A673 (cell line): ENCODE measurements around the gene CRYGS. TPM values are rescaled to one million over a fixed set of nuclear protein-coding genes. Genes with fewer than 3 reads are reported as not detected.
A peak's percentile ranks its signal among the peaks of the same experiment; 100 is the strongest.
"Not testable (repeated sequence)": the region's sequence is repeated elsewhere in the genome, so short reads cannot be mapped to it uniquely, and the experiment has no call there.

Experiments used
- BruUV-seq: library from RNA; stranded (reverse); fragments of 400-500 nt; replicated peaks from 2 replicates; lab custom pipeline; 2021; lab: Mats Ljungman, UMichigan
- CTCF ChIA-PET: fragments of 300-600 bp; sonication (Branson Sonifier 250); formaldehyde crosslinking; loops from one replicate; lab custom pipeline; 2022; ENCODE audit warnings: antibody characterized with exemption; lab: Charles Lee
- POLR2A ChIA-PET: fragments of 300-600 bp; sonication (Branson Sonifier 250); formaldehyde crosslinking; loops from one replicate; lab custom pipeline; 2022; ENCODE audit warnings: antibody characterized with exemption; ENCODE audit not compliant: low non-redundant PET; lab: Charles Lee
- DNase-seq: peaks from one replicate; pipeline ENCODE4 v3.0.0-alpha.2; 2015; ENCODE audit warnings: low spot score
- H3K27ac ChIP-seq: fragments of 200-600 bp; sonication (generic); 2 replicates; pipeline ENCODE4 v1.5.1; 2016; ENCODE audit warnings: mixed run types, low read depth, mild to moderate bottlenecking, mixed read lengths, antibody characterized with exemption, low read length; ENCODE audit not compliant: poor library complexity, severe bottlenecking
- H3K27me3 ChIP-seq: fragments of 200-600 bp; sonication (generic); replicated peaks from 2 replicates; pipeline ENCODE4 v1.6.1; 2017; ENCODE audit warnings: mixed run types, low read depth, mild to moderate bottlenecking, mixed read lengths, antibody characterized with exemption, low read length; ENCODE audit not compliant: insufficient read depth, poor library complexity
- H3K36me3 ChIP-seq: fragments of 200-600 bp; sonication (generic); 2 replicates; pipeline ENCODE4 v1.6.1; 2016; ENCODE audit warnings: mixed run types, mild to moderate bottlenecking, mixed read lengths, antibody characterized with exemption, low read length; ENCODE audit not compliant: insufficient read depth, poor library complexity, severe bottlenecking
- H3K4me1 ChIP-seq: fragments of 200-600 bp; sonication (generic); 2 replicates; pipeline ENCODE4 v1.6.1; 2017; ENCODE audit warnings: mixed run types, mild to moderate bottlenecking, mixed read lengths, antibody characterized with exemption, low read length; ENCODE audit not compliant: insufficient read depth, poor library complexity, severe bottlenecking
- H3K4me3 ChIP-seq: fragments of 200-600 bp; sonication (generic); 2 replicates; pipeline ENCODE4 v1.5.1; 2016; ENCODE audit warnings: low read depth, mixed run types, mild to moderate bottlenecking, mixed read lengths, low read length; ENCODE audit not compliant: poor library complexity, severe bottlenecking
- H3K9me3 ChIP-seq: fragments of 200-600 bp; sonication (generic); 2 replicates; pipeline ENCODE4 v1.6.1; 2016; ENCODE audit warnings: mixed run types, low read depth, mild to moderate bottlenecking, mixed read lengths, antibody characterized with exemption, low read length; ENCODE audit not compliant: poor library complexity, severe bottlenecking
- EZH2 ChIP-seq: fragments of 200-600 bp; sonication (generic); IDR thresholded peaks from 2 replicates; pipeline ENCODE4 v1.6.1; 2017; ENCODE audit warnings: borderline replicate concordance, low read depth, mild to moderate bottlenecking, mixed read lengths, antibody characterized with exemption, low read length; ENCODE audit not compliant: poor library complexity, severe bottlenecking
- intact Hi-C: fragments of 100-400 bp; cut with micrococcal nuclease; formaldehyde crosslinking; loops from one replicate; pipeline ENCODE4 v1.10.0; 2022; ENCODE audit not compliant: unreplicated experiment
- total RNA-seq: library from RNA; stranded (reverse); gene quantifications from 2 replicates; pipeline ENCODE4 v1.2.3, GENCODE V29; 2021
- TF ChIP-seq, protein P1 (sequence below): fragments of 300-800, 200-600 bp; sonication (generic); conservative IDR thresholded peaks from 2 replicates; pipeline ENCODE4 v1.5.1; 2017; ENCODE audit warnings: low read depth, mild to moderate bottlenecking, antibody characterized with exemption, low read length, moderate library complexity, mixed read lengths

Gene CRYGS
- total RNA-seq, 1 experiment from 2014 or later: 3.6 TPM

GRCh38 chr3:186534113-186534669, 10.0 kb downstream of the CRYGS start:
- intact Hi-C loops: no loop called here
- TF ChIP-seq, protein P1, sequence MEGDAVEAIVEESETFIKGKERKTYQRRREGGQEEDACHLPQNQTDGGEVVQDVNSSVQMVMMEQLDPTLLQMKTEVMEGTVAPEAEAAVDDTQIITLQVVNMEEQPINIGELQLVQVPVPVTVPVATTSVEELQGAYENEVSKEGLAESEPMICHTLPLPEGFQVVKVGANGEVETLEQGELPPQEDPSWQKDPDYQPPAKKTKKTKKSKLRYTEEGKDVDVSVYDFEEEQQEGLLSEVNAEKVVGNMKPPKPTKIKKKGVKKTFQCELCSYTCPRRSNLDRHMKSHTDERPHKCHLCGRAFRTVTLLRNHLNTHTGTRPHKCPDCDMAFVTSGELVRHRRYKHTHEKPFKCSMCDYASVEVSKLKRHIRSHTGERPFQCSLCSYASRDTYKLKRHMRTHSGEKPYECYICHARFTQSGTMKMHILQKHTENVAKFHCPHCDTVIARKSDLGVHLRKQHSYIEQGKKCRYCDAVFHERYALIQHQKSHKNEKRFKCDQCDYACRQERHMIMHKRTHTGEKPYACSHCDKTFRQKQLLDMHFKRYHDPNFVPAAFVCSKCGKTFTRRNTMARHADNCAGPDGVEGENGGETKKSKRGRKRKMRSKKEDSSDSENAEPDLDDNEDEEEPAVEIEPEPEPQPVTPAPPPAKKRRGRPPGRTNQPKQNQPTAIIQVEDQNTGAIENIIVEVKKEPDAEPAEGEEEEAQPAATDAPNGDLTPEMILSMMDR: no peak
- TF ChIP-seq EZH2: no peak
- CTCF ChIA-PET: no interaction called here
- H3K36me3 ChIP-seq: no peaks in the 10 kb centered on the region
- POLR2A ChIA-PET: no interaction called here
- H3K4me1 ChIP-seq: peaks cover 12% of the 10 kb centered on the region
- H3K27ac ChIP-seq: no peak overlapping the region
- no peaks in the 10 kb centered on the region for H3K9me3 ChIP-seq
- no peak for DNase-seq
- BruUV-seq: no TSS peak
- H3K4me3 ChIP-seq: no peak overlapping the region
- no peaks in the 10 kb centered on the region for H3K27me3 ChIP-seq

DNA sequence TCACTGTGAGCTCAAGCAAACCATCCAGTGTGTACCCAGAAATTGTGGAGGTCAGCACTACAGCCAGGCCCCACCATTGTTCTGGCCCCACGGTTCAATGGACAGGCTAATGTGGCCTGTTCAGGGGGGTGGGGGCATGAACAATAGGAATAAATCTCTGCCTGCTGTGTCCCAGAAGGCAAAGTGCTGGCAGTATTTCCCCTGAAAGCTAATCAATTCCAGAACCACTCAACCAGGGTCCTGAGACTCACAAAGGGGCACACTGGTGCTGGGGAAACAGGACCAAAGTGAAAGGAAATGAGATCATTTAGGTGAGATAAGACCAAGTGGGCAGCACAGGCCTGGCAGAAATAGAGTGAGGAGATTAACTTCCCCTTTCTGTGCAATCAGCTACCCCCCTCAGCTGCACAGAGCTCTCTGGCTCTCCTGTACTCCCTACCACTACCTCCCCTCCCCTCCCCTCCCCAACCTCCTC, 11.5 kb downstream of the CRYGS start:
- no peak overlapping the region for H3K27ac ChIP-seq
- intact Hi-C loops: no loop called here
- H3K27me3 ChIP-seq: no peaks in the 10 kb centered on the region
- TF ChIP-seq, protein P1: no peak
- no peak for TF ChIP-seq EZH2
- no peak overlapping the region for H3K4me3 ChIP-seq
- H3K9me3 ChIP-seq: no peaks in the 10 kb centered on the region
- POLR2A ChIA-PET: no interaction called here
- DNase-seq: peak; percentile 17
- BruUV-seq: no TSS peak
- no peaks in the 10 kb centered on the region for H3K36me3 ChIP-seq
- CTCF ChIA-PET: interaction anchor here (1.2 kb wide), 1 partner anchor 8 kb away, joined by 6 read pairs; no protein-coding TSS in a partner anchor
- peaks cover 12% of the 10 kb centered on the region for H3K4me1 ChIP-seq

GRCh38 chr3:186531694-186532093, 12.5 kb downstream of the CRYGS start:
- H3K36me3 ChIP-seq, POLR2A ChIA-PET, DNase-seq, H3K9me3 ChIP-seq, H3K27ac ChIP-seq, H3K27me3 ChIP-seq, BruUV-seq, H3K4me3 ChIP-seq, intact Hi-C loops: not testable (repeated sequence)
- CTCF ChIA-PET: interaction anchor here (1.2 kb wide), 1 partner anchor 9 kb away, joined by 6 read pairs; no protein-coding TSS in a partner anchor
- peaks cover 12% of the 10 kb centered on the region for H3K4me1 ChIP-seq

- CTCF ChIA-PET: no interaction called here
- Histone ChIP-seq H3K27me3 (no peaks in the 10 kb centered on the region), H3K27ac (peak overlapping the region; percentile 32), H3K4me3 (no peak overlapping the region), H3K36me3 (no peaks in the 10 kb centered on the region), H3K4me1 (peaks cover 24% of the 10 kb centered on the region), H3K9me3 (no peaks in the 10 kb centered on the region)
- intact Hi-C loops: no loop called here
- POLR2A ChIA-PET: no interaction called here
- no TSS peak for BruUV-seq
- TF ChIP-seq, protein P1: no peak
- TF ChIP-seq EZH2: no peak
- peak; percentile 77 for DNase-seq
Observed at GRCh38 chr3:186530415-186530814, 13.8 kb downstream of the CRYGS start.
